H1 (cell line): ENCODE data around the gene LECT2. TPM values are rescaled to one million over a fixed set of nuclear protein-coding genes. Genes with fewer than 3 reads are reported as not detected.

ENCODE experiments used
- CTCF ChIA-PET: fragments of 300-600 bp; sonication (Branson Sonifier 250); formaldehyde crosslinking; loops from one replicate; lab custom pipeline; 2021; ENCODE audit not compliant: partially characterized antibody; lab: Charles Lee
- POLR2A ChIA-PET: fragments of 300-600 bp; sonication (Branson Sonifier 250); formaldehyde crosslinking; loops from one replicate; lab custom pipeline; 2021; ENCODE audit warnings: inconsistent platforms; ENCODE audit not compliant: partially characterized antibody; lab: Charles Lee
- DNase-seq, 2 experiments: peaks; one replicate each; pipeline versions ENCODE4 v3.0.0 to v3.0.0-alpha.2; 2010 to 2022; ENCODE audit warnings: low spot score in 2 of 2, low read depth in 1 of 2, mixed read lengths in 1 of 2
- FAIRE-seq: peaks from 2 replicates; lab custom pipeline; 2011; peaks lifted over from hg19 to GRCh38; lab: Jason Lieb, UNC
- H2AFZ ChIP-seq: 2 replicates; pipeline ENCODE4 v1.8.1; 2012; ENCODE audit warnings: low read length, inconsistent platforms
- H2AK5ac ChIP-seq: 2 replicates; pipeline ENCODE4 v1.6.1; 2013; ENCODE audit warnings: low read depth, low read length
- H2BK120ac ChIP-seq: replicated peaks from 2 replicates; pipeline ENCODE3; 2013; ENCODE audit warnings: low read depth, low read length, inconsistent platforms
- H2BK12ac ChIP-seq: 2 replicates; pipeline ENCODE4 v1.6.1; 2013; ENCODE audit warnings: low read depth, low read length
- H2BK15ac ChIP-seq: 2 replicates; pipeline ENCODE4 v1.6.1; 2013; ENCODE audit warnings: low read length
- H2BK20ac ChIP-seq: 2 replicates; pipeline ENCODE4 v1.6.1; 2013; ENCODE audit warnings: low read length
- H2BK5ac ChIP-seq: 2 replicates; pipeline ENCODE4 v1.6.1; 2013; ENCODE audit warnings: low read depth, low read length
- H3K14ac ChIP-seq: 2 replicates; pipeline ENCODE4 v1.6.1; 2013; ENCODE audit warnings: inconsistent platforms; ENCODE audit not compliant: insufficient read length
- H3K18ac ChIP-seq: 2 replicates; pipeline ENCODE4 v1.6.1; 2013; ENCODE audit warnings: low read length; ENCODE audit errors: extremely low read depth
- H3K23ac ChIP-seq: 2 replicates; pipeline ENCODE4 v1.6.1; 2013; ENCODE audit warnings: inconsistent platforms; ENCODE audit not compliant: insufficient read length
- H3K23me2 ChIP-seq: 2 replicates; pipeline ENCODE4 v1.6.1; 2013; ENCODE audit warnings: low read depth, low read length
- H3K27ac ChIP-seq: 2 replicates; pipeline ENCODE4 v1.6.1; 2011; ENCODE audit warnings: low read depth, low read length, inconsistent platforms
- H3K27me3 ChIP-seq, 4 experiments: replicated peaks in 1 of 4; 1 replicate in 1 of 4; 2 replicates in 3 of 4; pipeline versions ENCODE4 v1.6.1 to v1.8.1; 2011 to 2013; ENCODE audit warnings: low read length in 3 of 4, mild to moderate bottlenecking in 3 of 4, inconsistent platforms in 2 of 4, mixed read lengths in 2 of 4, moderate library complexity in 1 of 4; ENCODE audit not compliant: control insufficient read depth in 3 of 4, insufficient read depth in 3 of 4; ENCODE audit errors: extremely low read depth in 1 of 4
- H3K36me3 ChIP-seq, 4 experiments: 2 replicates each; pipeline versions ENCODE4 v1.6.1 to v1.8.1; 2011 to 2013; ENCODE audit warnings: mild to moderate bottlenecking in 4 of 4, low read length in 3 of 4, moderate library complexity in 2 of 4, control low read depth in 1 of 4, inconsistent platforms in 1 of 4; ENCODE audit not compliant: insufficient read depth in 4 of 4, control insufficient read depth in 2 of 4
- H3K4ac ChIP-seq: replicated peaks from 2 replicates; pipeline ENCODE3; 2013; ENCODE audit warnings: low read length, low read depth, mixed read lengths, inconsistent platforms; ENCODE audit not compliant: insufficient read length
- H3K4me1 ChIP-seq, 4 experiments: replicated peaks in 1 of 4; 1 replicate in 1 of 4; 2 replicates in 3 of 4; pipeline versions ENCODE4 v1.6.1 to v1.8.1; 2011 to 2013; ENCODE audit warnings: low read length in 3 of 4, inconsistent platforms in 2 of 4, mixed read lengths in 1 of 4; ENCODE audit not compliant: insufficient read depth in 4 of 4, control insufficient read depth in 3 of 4
- H3K4me2 ChIP-seq, 2 experiments: 2 replicates each; pipeline versions ENCODE4 v1.6.1 to v1.8.1; 2011 to 2013; ENCODE audit warnings: low read depth in 2 of 2, low read length in 2 of 2, control low read depth in 1 of 2, inconsistent platforms in 1 of 2, mild to moderate bottlenecking in 1 of 2; ENCODE audit not compliant: insufficient read depth in 1 of 2
- H3K4me3 ChIP-seq, 4 experiments: fragments of 200-600, 300-600 bp in 1 of 4; sonication (generic), shearing (Covaris generic), sonication (Bioruptor Twin) in 1 of 4; 2 replicates each; pipeline versions ENCODE4 v1.5.1 to v1.8.1; 2011 to 2016; ENCODE audit warnings: low read length in 4 of 4, low read depth in 3 of 4, control low read depth in 2 of 4, inconsistent platforms in 2 of 4, mild to moderate bottlenecking in 2 of 4, mixed read lengths in 1 of 4, moderate library complexity in 1 of 4; ENCODE audit not compliant: insufficient read depth in 2 of 4; ENCODE audit errors: extremely low read depth in 1 of 4
- H3K56ac ChIP-seq: replicated peaks from 2 replicates; pipeline ENCODE3; 2013; ENCODE audit warnings: low read depth, mild to moderate bottlenecking, mixed read lengths, low read length, inconsistent platforms; ENCODE audit not compliant: insufficient read length
- H3K79me1 ChIP-seq: 2 replicates; pipeline ENCODE4 v1.6.1; 2013; ENCODE audit warnings: low read depth, low read length, control low read depth
- H3K79me2 ChIP-seq, 2 experiments: 2 replicates each; pipeline versions ENCODE4 v1.6.1 to v1.8.1; 2012 to 2013; ENCODE audit warnings: low read length in 2 of 2, mild to moderate bottlenecking in 2 of 2, inconsistent platforms in 1 of 2; ENCODE audit not compliant: insufficient read depth in 2 of 2, control insufficient read depth in 1 of 2
- H3K9ac ChIP-seq, 4 experiments: replicated peaks in 1 of 4; 1 replicate in 1 of 4; 2 replicates in 3 of 4; pipeline versions ENCODE4 v1.6.1 to v1.8.1; 2011 to 2013; ENCODE audit warnings: low read depth in 3 of 4, low read length in 3 of 4, control low read depth in 2 of 4, mild to moderate bottlenecking in 2 of 4, moderate library complexity in 2 of 4, inconsistent platforms in 1 of 4; ENCODE audit errors: extremely low read depth in 1 of 4
- H3K9me3 ChIP-seq, 2 experiments: 2 replicates each; pipeline versions ENCODE4 v1.6.1 to v1.8.1; 2012 to 2013; ENCODE audit warnings: mild to moderate bottlenecking in 2 of 2, moderate library complexity in 2 of 2, control low read depth in 1 of 2, inconsistent platforms in 1 of 2, low read depth in 1 of 2, low read length in 1 of 2, mixed read lengths in 1 of 2; ENCODE audit not compliant: insufficient read depth in 2 of 2
- H4K20me1 ChIP-seq, 2 experiments: replicated peaks in 1 of 2; 2 replicates each; pipeline versions ENCODE3 to v1.8.1; 2011 to 2013; ENCODE audit warnings: inconsistent platforms in 2 of 2, low read length in 2 of 2, mild to moderate bottlenecking in 1 of 2; ENCODE audit not compliant: insufficient read depth in 2 of 2, control insufficient read depth in 1 of 2
- H4K5ac ChIP-seq: 2 replicates; pipeline ENCODE4 v1.6.1; 2013; ENCODE audit warnings: low read length, low read depth, mixed read lengths, inconsistent platforms; ENCODE audit not compliant: insufficient read length
- H4K8ac ChIP-seq: 2 replicates; pipeline ENCODE4 v1.8.0; 2013; ENCODE audit warnings: mild to moderate bottlenecking, moderate library complexity, low read length, inconsistent platforms; ENCODE audit not compliant: insufficient read depth; ENCODE audit errors: extremely low read depth
- H4K91ac ChIP-seq: replicated peaks from 2 replicates; pipeline ENCODE3; 2013; ENCODE audit warnings: low read length, mixed read lengths, inconsistent platforms; ENCODE audit not compliant: insufficient read length
- CBX8 ChIP-seq: fragments of 300-800, 300-1000 bp; sonication (generic); IDR thresholded peaks from 2 replicates; pipeline ENCODE4 v1.7.1; 2016; ENCODE audit warnings: low read depth, low read length, borderline replicate concordance
- CHD1 ChIP-seq: IDR thresholded peaks from 2 replicates; pipeline ENCODE4 v1.6.1; 2012; ENCODE audit warnings: low read depth, low read length, improper control_type of control experiment
- MAFK ChIP-seq: IDR thresholded peaks from 2 replicates; pipeline ENCODE4 v1.6.1; 2012; ENCODE audit warnings: low read depth, mild to moderate bottlenecking, improper control_type of control experiment, low read length
- TCF12 ChIP-seq: IDR thresholded peaks from 2 replicates; pipeline ENCODE4 v1.6.1; 2011; ENCODE audit warnings: low read depth, mild to moderate bottlenecking, low read length
- WGBS, 2 experiments: shearing (Covaris generic) in 1 of 2; methylation state at CpG; one replicate each; pipeline versions ENCODE4 v1.1.6 to v1.1.7; 2013 to 2015; ENCODE audit warnings: low lambda C conversion rate in 2 of 2, mixed read lengths in 2 of 2, inconsistent platforms in 1 of 2, low coverage in 1 of 2, missing lambda C conversion rate in 1 of 2; ENCODE audit not compliant: insufficient replicate concordance in 2 of 2, insufficient coverage in 1 of 2, insufficient read length in 1 of 2; ENCODE audit errors: extremely low coverage in 1 of 2, missing lambda C conversion rate in 1 of 2; 5-methylcytosine and 5-hydroxymethylcytosine counted together
- polyA plus RNA-seq, 7 experiments: library from polyadenylated mRNA; depleted of rRNA in 3 of 7; stranded (reverse) in 5 of 7; unstranded in 2 of 7; fragments of >200 nt in 5 of 7; fragments of 200-250 nt in 2 of 7; gene quantifications; 1 replicate in 5 of 7; 2 replicates in 1 of 7; 4 replicates in 1 of 7; pipeline versions ENCODE4 v1.2.1 to v1.2.3, GENCODE V29; 2011 to 2013; ENCODE audit warnings: missing spikeins in 2 of 7, mixed read lengths in 2 of 7
- total RNA-seq: library from RNA; stranded (reverse); fragmentation: NEBNext Ultra II Directional; extraction: Animal tissue kit (Norgen Biotek cat#: 25700); gene quantifications from 2 replicates; pipeline ENCODE4 v1.2.1, GENCODE V29; 2021

The LECT2 gene
- total and polyA plus RNA-seq, 2 of the 8 experiments (the other 6 are each of a cell fraction or from before 2014, with no cell fraction given) = not detected

- Histone ChIP-seq H2BK5ac (no peak overlapping the region), H3K27me3 (peaks cover 2 to 7% (median 5%) of the 10 kb centered on the region in 4 experiments), H2AK5ac (no peak overlapping the region), H3K18ac (no peak overlapping the region), H4K91ac (no peak overlapping the region), H3K9me3 (no peaks in the 10 kb centered on the region), H4K8ac (no peak overlapping the region), H3K4me3 (no peak overlapping the region), H3K4me1 (no peaks in the 10 kb centered on the region; a peak in 1 of 7 replicates), H2BK120ac (no peak overlapping the region), H3K79me2 (no peaks in the 10 kb centered on the region), H2BK12ac (no peak overlapping the region), H3K23me2 (no peaks in the 10 kb centered on the region), H3K79me1 (no peaks in the 10 kb centered on the region), H2BK15ac (no peak overlapping the region), H3K14ac (no peak overlapping the region), H3K4me2 (no peak overlapping the region), H2AFZ (no peak overlapping the region), H3K9ac (no peak overlapping the region), H3K56ac (no peak overlapping the region), H3K23ac (no peak overlapping the region), H3K27ac (no peak overlapping the region), H3K4ac (no peak overlapping the region), H4K20me1 (no peaks in the 10 kb centered on the region), H3K36me3 (no peaks in the 10 kb centered on the region), H2BK20ac (no peak overlapping the region), H4K5ac (no peak overlapping the region)
- WGBS, 2 experiments = 89% methylated on average over 5 of the region's 5 CpGs; no CpG with 5 or more reads in 1 of the 2 experiments
- DNase-seq (no peak), FAIRE-seq (no peak)
- no peak for TF ChIP-seq CHD1
- TF ChIP-seq CBX8 = no peak
- no peak for TF ChIP-seq TCF12
- peak; percentile 93 for TF ChIP-seq MAFK
- CTCF ChIA-PET = interaction anchor here (0.9 to 1.6 kb wide), 7 partner anchors 7 to 275 kb away, joined by 3 read pairs; no protein-coding TSS in a partner anchor
- POLR2A ChIA-PET = no interaction called here
These were observed 17.4 kb downstream of the LECT2 start for GRCh38 chr5:135937245-135937911.
